Activated CD4-positive, alpha-beta T cell treated with anti-CD3 and anti-CD28 coated beads, Interleukin-2, amount 50 U/mL, for 4 hours (primary cell): ENCODE results near the gene GRHL1.
A peak's percentile ranks its signal among the peaks of the same experiment; 100 is the strongest.

Source experiments
- DNase-seq, 2 experiments: peaks; one replicate each; pipeline ENCODE4 v3.0.0-alpha.2; 2020

GRHL1 gene

GRCh38 chr2:9972621-9973479 is 21.4 kb downstream of the GRHL1 start:
- DNase-seq: no peak

- DNase-seq: no peak
Measured at GRCh38 chr2:9973690-9974089, 22.2 kb downstream of the GRHL1 start.

DNA sequence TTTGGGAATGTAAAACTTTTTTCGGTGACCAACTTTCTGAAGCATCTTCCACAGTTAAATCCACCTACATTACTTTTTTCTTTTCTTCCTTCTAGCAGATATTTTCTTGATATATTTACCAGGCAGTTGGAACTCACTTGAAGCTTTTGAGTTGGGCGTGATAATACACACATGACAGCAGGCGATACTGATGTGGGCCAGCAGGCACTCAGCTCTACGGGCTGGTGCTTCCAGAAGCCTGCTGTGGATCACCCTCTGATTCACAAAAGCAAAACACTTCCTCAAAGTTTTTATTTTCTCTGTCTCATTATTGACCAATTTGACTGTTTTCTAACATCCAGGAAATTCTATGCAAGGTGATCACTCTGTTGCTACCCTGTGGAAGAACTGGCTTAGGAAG is 22.9 kb downstream of the GRHL1 start:
- DNase-seq: no peak

DNA sequence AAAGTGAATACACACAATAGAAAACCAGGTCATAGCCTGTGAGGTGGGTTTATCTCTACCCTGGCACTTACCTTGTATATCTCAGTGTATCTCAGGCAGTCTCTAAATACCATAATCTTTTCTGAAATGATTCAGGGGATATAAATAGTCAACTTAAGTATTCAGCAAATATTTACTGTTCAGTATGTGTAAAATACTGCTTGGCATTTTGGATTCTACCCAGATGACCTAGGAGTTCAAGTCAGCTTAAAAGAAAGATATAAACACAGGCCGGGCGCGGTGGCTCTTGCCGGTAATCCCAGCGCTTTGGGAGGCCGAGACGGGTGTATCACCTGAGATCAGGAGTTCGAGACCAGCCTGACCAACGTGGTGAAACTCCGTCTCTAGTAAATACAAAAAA is 23.8 kb downstream of the GRHL1 start:
- no peak for DNase-seq

DNA sequence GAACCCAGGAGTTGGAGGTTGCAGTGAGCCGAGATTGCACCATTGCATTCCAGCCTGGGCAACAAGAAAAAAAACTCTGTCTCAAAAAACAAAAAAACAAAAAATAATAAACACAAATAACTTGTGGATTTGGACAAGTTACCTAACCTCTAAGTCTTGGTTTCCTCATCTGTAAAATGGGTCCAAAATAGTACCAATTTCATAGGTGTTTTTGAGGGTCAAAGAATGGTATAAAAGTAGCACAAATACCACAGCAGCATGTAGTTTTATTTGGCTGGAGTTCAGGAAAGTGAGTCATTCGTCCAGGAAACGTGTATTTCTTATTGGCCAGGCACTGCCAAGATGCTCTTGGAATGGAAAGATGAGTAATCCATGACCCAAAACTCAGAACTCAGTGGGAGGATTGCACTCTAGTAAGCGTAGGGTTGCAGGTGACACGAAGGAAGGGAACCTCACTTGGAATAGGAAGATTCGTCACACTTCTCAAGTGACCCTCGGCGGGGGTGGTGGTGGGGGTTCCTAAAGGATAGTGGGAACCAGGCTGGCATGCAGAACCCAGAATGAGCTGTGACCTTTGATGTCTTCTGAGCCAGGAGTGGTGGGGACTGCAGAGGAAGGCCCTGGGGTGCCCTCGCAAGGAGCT is 24.4 kb downstream of the GRHL1 start:
- DNase-seq: no peak

- DNase-seq: peak; percentile 6 to 14
Measured at GRCh38 chr2:9979977-9980376, 28.5 kb downstream of the GRHL1 start.

DNA sequence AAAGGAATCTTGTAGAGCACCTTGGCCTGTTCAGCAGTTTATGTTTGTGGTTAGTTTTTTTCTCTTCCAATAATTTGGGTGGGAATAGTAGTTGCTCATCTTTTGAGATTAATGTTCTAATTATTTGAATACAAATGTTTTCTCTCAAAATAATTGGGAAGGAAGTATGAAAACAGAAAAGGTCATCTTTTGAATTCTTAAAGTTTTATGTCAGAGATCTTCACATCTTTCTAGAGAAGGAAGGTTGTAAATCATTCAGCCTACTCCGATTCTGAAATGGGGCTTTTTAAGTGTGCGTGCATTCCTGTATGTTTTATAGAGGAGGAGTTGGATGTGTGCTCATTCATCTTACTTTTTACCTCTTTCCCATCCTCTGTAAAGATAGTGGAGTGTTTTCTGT is 29.0 kb downstream of the GRHL1 start:
- DNase-seq: no peak

- DNase-seq: no peak
Measured at GRCh38 chr2:9981655-9982054, 30.2 kb downstream of the GRHL1 start.

- DNase-seq: no peak
Measured at GRCh38 chr2:9982248-9982647, 30.8 kb downstream of the GRHL1 start.

DNA sequence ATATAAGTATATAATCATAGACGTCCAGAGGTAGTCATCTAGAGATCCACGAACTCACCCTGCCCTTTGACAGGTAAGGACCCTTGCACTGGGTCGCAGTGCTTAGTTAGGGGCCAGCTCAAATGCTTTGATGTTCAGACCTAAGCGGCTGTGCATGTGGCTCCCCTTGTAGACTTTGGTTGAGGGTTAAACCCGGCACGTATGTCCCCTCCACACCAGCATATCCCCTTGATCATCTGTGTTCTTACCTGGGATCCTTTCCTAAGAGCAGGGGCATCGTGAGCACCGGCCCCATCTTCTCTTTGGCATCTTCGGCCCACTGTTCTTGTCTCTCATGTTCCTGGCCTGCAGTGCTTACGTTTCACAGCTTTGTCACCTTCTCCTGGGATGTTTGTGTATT is 31.4 kb downstream of the GRHL1 start:
- DNase-seq: no peak

DNA sequence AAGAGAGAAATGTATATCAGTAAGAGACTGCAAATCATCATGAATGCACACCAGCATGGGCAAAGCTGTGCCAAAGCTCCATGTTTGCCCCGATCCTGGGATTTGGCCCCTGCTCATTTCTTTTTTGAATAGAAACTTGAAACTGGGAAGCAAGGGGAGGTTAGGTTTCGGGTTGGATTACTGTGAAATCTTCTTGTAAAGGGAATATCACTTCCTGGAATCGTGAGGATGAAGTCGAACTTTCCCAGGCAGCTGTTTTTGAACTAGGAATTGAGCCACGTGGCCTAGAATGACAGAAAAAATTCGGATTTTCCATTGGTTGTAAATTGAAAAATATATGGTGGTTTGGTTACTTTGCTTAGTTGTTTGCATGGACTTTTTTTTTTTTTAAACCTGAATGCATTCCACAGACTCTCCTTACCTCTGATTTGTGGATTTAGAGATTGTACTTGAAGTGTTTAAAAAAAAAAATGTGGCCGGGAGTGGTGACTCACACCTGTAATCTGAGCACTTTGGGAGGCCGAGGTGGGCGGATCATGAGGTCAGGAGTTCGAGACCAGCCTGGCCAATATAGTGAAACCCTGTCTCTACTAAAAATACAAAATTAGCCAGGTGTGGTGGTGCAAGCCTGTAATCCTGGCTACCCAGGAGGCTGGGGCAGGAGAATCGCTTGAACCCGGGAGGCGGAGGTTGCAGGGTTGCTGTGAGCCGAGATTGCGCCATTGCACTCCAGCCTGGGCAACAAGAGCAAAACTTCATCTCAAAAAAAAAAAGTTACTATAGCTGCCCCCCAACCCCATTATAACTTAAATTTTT is 32.1 kb downstream of the GRHL1 start:
- DNase-seq: no peak

- DNase-seq: no peak
Measured at GRCh38 chr2:9984217-9984739, 32.8 kb downstream of the GRHL1 start.

DNA sequence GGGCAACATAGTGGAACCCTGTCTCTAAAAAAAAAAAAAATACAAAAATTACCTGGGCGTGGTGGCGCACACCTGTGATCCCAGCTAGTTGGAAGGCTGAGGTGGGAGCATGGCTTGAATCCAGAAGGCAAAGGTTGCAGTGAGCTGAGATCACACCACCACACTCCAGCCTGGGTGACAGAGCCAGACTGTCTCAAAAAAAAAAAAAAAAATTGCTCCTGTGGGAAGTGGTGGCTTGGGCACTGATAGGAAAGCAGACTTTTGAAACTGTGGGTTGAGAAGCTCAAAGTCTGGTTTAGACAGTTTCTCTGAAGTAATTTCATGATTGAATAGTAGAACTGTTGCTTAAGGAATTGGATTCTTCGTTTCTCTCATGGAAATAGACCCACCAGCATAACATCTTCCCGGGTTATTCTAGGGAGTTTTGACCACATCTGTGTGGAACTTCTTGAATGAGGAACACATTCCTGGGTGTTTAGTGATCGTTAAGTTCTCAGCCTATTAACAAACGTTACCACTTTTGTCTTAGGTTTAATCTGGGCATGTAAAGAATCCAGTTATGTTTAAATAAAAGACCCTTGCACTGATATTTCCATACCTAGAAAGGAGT is 33.5 kb downstream of the GRHL1 start:
- no peak for DNase-seq

DNA sequence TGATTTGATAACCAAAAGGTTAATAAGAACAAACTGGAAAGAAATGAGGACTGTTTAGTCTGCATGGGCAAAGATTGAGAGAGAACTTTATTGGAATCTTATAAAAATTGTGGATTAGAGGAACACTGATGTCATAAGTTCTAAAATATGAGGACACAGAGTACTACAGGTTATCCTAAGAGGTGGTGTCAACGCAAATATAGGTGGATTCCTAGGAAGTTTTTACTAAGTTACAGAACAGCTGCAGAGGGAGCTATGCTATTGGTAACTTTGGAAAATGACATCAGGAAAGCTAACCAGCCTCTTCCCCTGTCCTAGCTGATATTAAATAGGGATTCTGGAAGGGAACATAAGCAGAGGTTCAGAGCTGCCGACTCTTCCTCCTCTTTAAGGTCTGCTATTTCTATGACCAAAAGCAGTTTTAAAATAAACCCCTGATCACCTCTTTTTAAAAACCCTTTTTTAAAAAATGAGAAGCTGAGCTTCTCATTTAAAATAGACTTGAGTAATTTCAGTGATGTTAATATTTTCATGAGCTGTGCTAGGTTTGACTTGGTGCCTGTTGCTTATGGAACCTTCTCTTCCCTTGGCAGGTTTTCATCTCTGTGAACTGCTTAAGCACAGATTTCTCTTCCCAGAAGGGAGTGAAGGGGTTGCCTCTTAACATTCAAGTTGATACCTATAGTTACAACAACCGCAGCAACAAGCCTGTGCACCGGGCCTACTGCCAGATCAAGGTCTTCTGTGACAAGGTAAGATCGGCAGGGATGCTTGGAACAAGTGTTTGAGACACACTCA is 34.2 kb downstream of the GRHL1 start:
- no peak for DNase-seq

DNA sequence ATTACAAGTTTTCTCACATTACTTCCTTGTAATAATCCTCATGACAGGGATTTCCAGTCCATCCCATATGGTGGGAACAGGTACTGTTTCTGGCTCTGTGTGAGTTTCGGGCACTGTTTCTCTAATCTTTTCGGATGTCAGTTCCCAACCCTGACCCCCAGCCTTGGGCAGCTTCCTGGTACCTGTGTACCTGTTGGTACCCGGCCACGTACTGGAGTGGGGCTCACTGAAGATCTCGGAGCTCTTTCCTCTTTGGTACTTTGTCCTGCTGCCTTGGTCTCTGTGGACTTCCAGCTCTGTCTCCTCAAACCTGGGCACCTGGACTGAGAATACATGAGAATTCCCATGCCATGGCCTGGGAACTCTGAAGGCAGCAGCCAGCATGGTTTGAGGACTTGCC is 36.8 kb downstream of the GRHL1 start:
- DNase-seq: no peak

DNA sequence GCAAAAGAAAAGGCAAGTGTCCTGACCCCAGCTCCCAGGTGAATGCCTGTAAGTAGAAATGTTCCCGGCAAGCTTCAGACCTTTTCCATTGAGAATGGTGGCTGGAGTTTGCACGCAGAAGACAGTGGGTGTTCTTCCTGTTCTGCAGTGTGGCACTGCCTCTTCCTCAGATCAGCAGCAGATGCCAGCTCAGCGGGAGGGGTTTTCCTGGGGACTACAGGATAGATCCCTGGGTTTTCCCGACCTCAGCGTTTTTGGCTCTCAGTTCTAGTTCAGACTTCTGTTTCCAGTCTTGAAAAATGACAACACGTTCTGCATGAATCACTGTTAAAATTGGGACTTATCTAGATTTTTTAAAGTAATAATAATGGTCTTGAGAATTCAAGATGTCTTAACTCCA is 39.2 kb downstream of the GRHL1 start:
- DNase-seq: no peak

GRCh38 chr2:9991221-9991620 is 39.7 kb downstream of the GRHL1 start:
- no peak for DNase-seq

GRCh38 chr2:9991829-9992273 is 40.4 kb downstream of the GRHL1 start:
- no peak for DNase-seq

- DNase-seq: no peak
Measured at GRCh38 chr2:9992427-9993187, 41.1 kb downstream of the GRHL1 start.

DNA sequence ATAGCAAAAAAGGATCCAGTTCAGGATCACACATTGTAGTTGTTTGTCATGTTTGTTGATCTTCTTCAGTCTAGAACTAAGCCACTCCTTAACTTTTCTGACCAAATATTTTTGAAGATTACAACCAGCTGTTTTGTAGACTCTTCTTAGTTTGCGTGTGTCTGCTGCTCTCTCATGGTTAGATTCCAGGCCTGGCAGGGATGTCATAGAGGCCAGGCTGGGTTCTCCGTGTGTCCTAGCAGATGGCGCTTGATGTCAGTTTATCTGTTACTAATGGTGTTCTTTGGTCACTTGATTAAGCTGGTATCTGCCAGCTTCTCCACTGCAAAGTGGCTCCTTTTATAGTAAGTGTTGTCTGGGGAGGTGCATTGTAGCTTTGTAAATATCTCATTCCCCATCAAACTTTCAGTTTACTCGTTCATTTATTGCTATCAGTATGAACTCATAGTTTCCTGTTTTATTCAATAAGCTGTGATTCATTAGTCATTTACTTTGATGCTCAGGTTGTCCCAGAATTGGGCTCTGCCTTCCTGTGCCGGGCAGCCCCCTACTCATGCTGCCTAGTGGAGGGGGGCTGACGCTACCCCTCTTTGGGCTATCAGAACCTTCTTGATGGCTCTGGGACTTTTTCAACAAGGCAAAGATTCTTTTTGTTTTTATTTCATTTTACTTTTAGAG is 42.1 kb downstream of the GRHL1 start:
- no peak for DNase-seq

- DNase-seq: no peak
Measured at GRCh38 chr2:9994462-9994861, 43.0 kb downstream of the GRHL1 start.
